HCT116 (cell line): ENCODE measurements around the gene PTPN21. TPM values are rescaled to one million over a fixed set of nuclear protein-coding genes. Genes with fewer than 3 reads are reported as not detected.

ENCODE experiments used
- ATAC-seq: fragments of 200-7000 bp; cut with Tn5 transposase; 2 replicates; pipeline ENCODE4 v1.9.1; 2020; ENCODE audit warnings: mild to moderate bottlenecking, moderate library complexity
- BruUV-seq: library from RNA; stranded (reverse); fragments of 400-500 nt; replicated peaks from 2 replicates; lab custom pipeline; 2021; lab: Mats Ljungman, UMichigan
- CTCF ChIA-PET: fragments of 300-600 bp; sonication (Branson Sonifier 250); formaldehyde crosslinking; loops from one replicate; lab custom pipeline; 2021; ENCODE audit warnings: antibody characterized with exemption; lab: Charles Lee
- POLR2A ChIA-PET: fragments of 300-600, 350-600 bp; sonication (Branson Sonifier 250); formaldehyde crosslinking; loops from one replicate; lab custom pipeline; 2021; ENCODE audit warnings: antibody characterized with exemption; lab: Charles Lee
- RAD21 ChIA-PET, 2 experiments: fragments of 300-600 bp; sonication (Branson Sonifier 250); formaldehyde crosslinking; loops; one replicate each; lab custom pipeline; 2023; ENCODE audit warnings: low total read pairs in 2 of 2; ENCODE audit not compliant: uncharacterized antibody in 2 of 2, unreplicated experiment in 2 of 2, low non-redundant PET in 1 of 2; lab: Charles Lee
- DNase-seq: peaks from one replicate; pipeline ENCODE4 v3.0.0-alpha.2; 2010; ENCODE audit warnings: low read depth, low spot score
- H2AFZ ChIP-seq: fragments of 200-600 bp; shearing (Covaris generic), sonication (generic); 2 replicates; pipeline ENCODE4 v1.6.1; 2017; ENCODE audit warnings: low read depth, mixed run types, mixed read lengths, antibody characterized with exemption, low read length; ENCODE audit not compliant: poor library complexity, severe bottlenecking
- H3K27ac ChIP-seq: 2 replicates; pipeline ENCODE4 v1.5.1; 2012; ENCODE audit warnings: low read depth, low read length
- H3K27me3 ChIP-seq: fragments of 200-600 bp; sonication (generic); 2 replicates; pipeline ENCODE4 v1.6.1; 2016; ENCODE audit warnings: mixed run types, low read length, mixed read lengths; ENCODE audit not compliant: insufficient read depth
- H3K36me3 ChIP-seq, 2 experiments: fragments of 200-500 bp in 1 of 2; fragments of 200-600 bp in 1 of 2; sonication (Bioruptor generic) in 1 of 2; sonication (generic) in 1 of 2; 2 replicates each; pipeline versions ENCODE4 v1.5.1 to v1.6.1; 2014 to 2016; ENCODE audit warnings: low read length in 2 of 2, inconsistent platforms in 1 of 2, mixed read lengths in 1 of 2, mixed run types in 1 of 2; ENCODE audit not compliant: insufficient read depth in 2 of 2, control insufficient read depth in 1 of 2
- H3K4me1 ChIP-seq, 2 experiments: fragments of 200-600 bp in 1 of 2; sonication (generic) in 1 of 2; 2 replicates each; pipeline versions ENCODE4 v1.5.1 to v1.6.1; 2012 to 2017; ENCODE audit warnings: low read length in 2 of 2, inconsistent platforms in 1 of 2, mild to moderate bottlenecking in 1 of 2, mixed read lengths in 1 of 2, mixed run types in 1 of 2, moderate library complexity in 1 of 2; ENCODE audit not compliant: insufficient read depth in 2 of 2, control insufficient read depth in 1 of 2
- H3K4me2 ChIP-seq: fragments of 200-600 bp; sonication (generic); 2 replicates; pipeline ENCODE4 v1.6.1; 2017; ENCODE audit warnings: mixed run types, low read length, mixed read lengths
- H3K4me3 ChIP-seq, 2 experiments: fragments of 200-600 bp in 1 of 2; sonication (generic) in 1 of 2; replicated peaks in 1 of 2; 2 replicates each; pipeline ENCODE4 v1.5.1; 2011 to 2016; ENCODE audit warnings: low read length in 2 of 2, control low read depth in 1 of 2, low read depth in 1 of 2, mild to moderate bottlenecking in 1 of 2, mixed read lengths in 1 of 2, mixed run types in 1 of 2
- H3K79me2 ChIP-seq: fragments of 200-600 bp; sonication (generic); 2 replicates; pipeline ENCODE4 v1.6.1; 2017; ENCODE audit warnings: mild to moderate bottlenecking, mixed run types, low read length, moderate library complexity, mixed read lengths; ENCODE audit not compliant: insufficient read depth
- H3K9ac ChIP-seq: fragments of 200-600 bp; sonication (generic); 2 replicates; pipeline ENCODE4 v1.6.1; 2016; ENCODE audit warnings: low read length, mixed read lengths
- H3K9me2 ChIP-seq: fragments of 200-600 bp; sonication (generic), shearing (Covaris generic); 2 replicates; pipeline ENCODE4 v1.6.1; 2017; ENCODE audit warnings: mixed run types, mild to moderate bottlenecking, moderate library complexity; ENCODE audit not compliant: insufficient read depth
- H3K9me3 ChIP-seq, 2 experiments: fragments of 200-500 bp in 1 of 2; fragments of 200-600 bp in 1 of 2; sonication (Bioruptor generic) in 1 of 2; sonication (generic) in 1 of 2; 2 replicates each; pipeline ENCODE4 v1.6.1; 2014 to 2017; ENCODE audit warnings: low read length in 2 of 2, mixed read lengths in 2 of 2, inconsistent platforms in 1 of 2, low read depth in 1 of 2, mild to moderate bottlenecking in 1 of 2, mixed run types in 1 of 2, moderate library complexity in 1 of 2; ENCODE audit not compliant: control insufficient read depth in 1 of 2, insufficient read depth in 1 of 2
- H4K20me1 ChIP-seq: fragments of 200-600 bp; sonication (generic), shearing (Covaris generic); 2 replicates; pipeline ENCODE4 v1.6.1; 2017; ENCODE audit warnings: mixed run types, mild to moderate bottlenecking, moderate library complexity; ENCODE audit not compliant: insufficient read depth
- ATF3 ChIP-seq: IDR thresholded peaks from 2 replicates; pipeline ENCODE4 v1.6.1; 2012
- CEBPB ChIP-seq: IDR thresholded peaks from 2 replicates; pipeline ENCODE4 v1.6.1; 2012; ENCODE audit warnings: low read depth
- JUND ChIP-seq: IDR thresholded peaks from 2 replicates; pipeline ENCODE4 v1.6.1; 2012
- POLR2AphosphoS5 ChIP-seq: IDR thresholded peaks from 2 replicates; pipeline ENCODE4 v1.6.1; 2011; ENCODE audit warnings: mild to moderate bottlenecking, low read depth, low read length, moderate library complexity
- REST ChIP-seq: IDR thresholded peaks from 2 replicates; pipeline ENCODE4 v1.6.1; 2012; ENCODE audit warnings: low read depth
- SP1 ChIP-seq: IDR thresholded peaks from 2 replicates; pipeline ENCODE4 v1.6.1; 2012; ENCODE audit warnings: low read depth
- SRF ChIP-seq: IDR thresholded peaks from 2 replicates; pipeline ENCODE4 v1.6.1; 2012; ENCODE audit warnings: low read depth
- YY1 ChIP-seq: IDR thresholded peaks from 2 replicates; pipeline ENCODE4 v1.6.1; 2011; ENCODE audit warnings: low read length, low read depth, moderate library complexity, mild to moderate bottlenecking; ENCODE audit not compliant: insufficient replicate concordance; ENCODE audit errors: extremely low read depth
- ZBTB33 ChIP-seq: IDR thresholded peaks from 2 replicates; pipeline ENCODE4 v1.6.1; 2011; ENCODE audit warnings: mild to moderate bottlenecking, low read length, moderate library complexity; ENCODE audit not compliant: insufficient replicate concordance; ENCODE audit errors: extremely low read depth
- intact Hi-C: fragments of 100-400 bp; cut with micrococcal nuclease; formaldehyde crosslinking; loops from 2 replicates; pipeline ENCODE4 v1.10.0; 2022
- total RNA-seq: library from RNA; stranded (reverse); gene quantifications from one replicate; pipeline ENCODE4 v1.2.1, GENCODE V29; 2021; ENCODE audit not compliant: unreplicated experiment

The PTPN21 gene
- total RNA-seq, 1 experiment from 2014 or later, result 7.6 TPM

GRCh38 chr14:88599326-88599725 lies 44.5 kb upstream of the PTPN21 start:
- ATAC-seq, result no peak
- CTCF ChIA-PET, result no interaction called here
- TF ChIP-seq JUND (no peak), REST (no peak), SP1 (no peak)
- Histone ChIP-seq H3K4me3 (no peak overlapping the region), H3K9me3 (no peaks in the 10 kb centered on the region), H3K36me3 (peaks cover 52 to 53% of the 10 kb centered on the region in 2 experiments), H3K9ac (no peak overlapping the region), H3K79me2 (peaks cover 7% of the 10 kb centered on the region; the same call in 1 of the 2 replicates), H3K4me2 (no peak overlapping the region), H2AFZ (no peak overlapping the region), H3K4me1 (no peaks in the 10 kb centered on the region), H3K9me2 (no peaks in the 10 kb centered on the region), H3K27me3 (no peaks in the 10 kb centered on the region), H3K27ac (no peak overlapping the region), H4K20me1 (no peaks in the 10 kb centered on the region)
- BruUV-seq, result no TSS peak
- POLR2A ChIA-PET, result no interaction called here
- no peak for DNase-seq
- RAD21 ChIA-PET, result no interaction called here
- intact Hi-C loops, result no loop called here

GRCh38 chr14:88598097-88598675 lies 43.4 kb upstream of the PTPN21 start:
- no peak overlapping the region for H3K27ac ChIP-seq
- 0 out of 2 replicates have a peak, but pooled peaks cover 7% of the 10 kb centered on the region for H3K79me2 ChIP-seq
- H3K36me3 ChIP-seq, result peaks cover 42 to 47% of the 10 kb centered on the region in 2 experiments
- no TSS peak for BruUV-seq
- intact Hi-C loops, result no loop called here
- H3K4me3 ChIP-seq, result no peak overlapping the region
- H3K9ac ChIP-seq, result no peak overlapping the region
- H3K4me2 ChIP-seq, result no peak overlapping the region
- H4K20me1 ChIP-seq, result no peaks in the 10 kb centered on the region
- ChIA-PET RAD21 (no interaction called here), POLR2A (no interaction called here), CTCF (no interaction called here)
- no peaks in the 10 kb centered on the region for H3K9me3 ChIP-seq
- DNase-seq (no peak), ATAC-seq (no peak)
- H3K27me3 ChIP-seq, result no peaks in the 10 kb centered on the region
- no peak overlapping the region for H2AFZ ChIP-seq
- H3K4me1 ChIP-seq, result no peaks in the 10 kb centered on the region
- H3K9me2 ChIP-seq, result no peaks in the 10 kb centered on the region
- no peak for TF ChIP-seq ZBTB33
- TF ChIP-seq CEBPB, result no peak
- no peak for TF ChIP-seq ATF3
- no peak for TF ChIP-seq POLR2AphosphoS5
- TF ChIP-seq YY1, result no peak
- no peak for TF ChIP-seq SRF
- TF ChIP-seq REST, result no peak
